Nephron (organoid): Measurements from ENCODE around the gene DNM1.

Source experiments
- H3K27ac Mint-ChIP-seq, 3 experiments: 2 replicates each; pipeline ENCODE4 v1.8.0; 2020; ENCODE audit warnings: mixed read lengths in 3 of 3, mild to moderate bottlenecking in 2 of 3, moderate library complexity in 1 of 3
- H3K27me3 Mint-ChIP-seq: 2 replicates; pipeline ENCODE4 v1.8.0; 2021; ENCODE audit warnings: low read depth, mild to moderate bottlenecking, moderate library complexity, mixed read lengths
- H3K36me3 Mint-ChIP-seq: 2 replicates; pipeline ENCODE4 v1.8.0; 2020; ENCODE audit warnings: low read depth, mixed read lengths
- H3K4me1 Mint-ChIP-seq: 2 replicates; pipeline ENCODE4 v1.8.0; 2020; ENCODE audit warnings: mixed read lengths
- H3K4me3 Mint-ChIP-seq, 3 experiments: 2 replicates each; pipeline ENCODE4 v1.8.0; 2020; ENCODE audit warnings: mild to moderate bottlenecking in 3 of 3, mixed read lengths in 3 of 3, moderate library complexity in 2 of 3
- H3K9me3 Mint-ChIP-seq: 2 replicates; pipeline ENCODE4 v1.8.0; 2020; ENCODE audit warnings: mixed read lengths
- TF ChIP-seq, protein P1 (sequence below), 3 experiments: fragments of 200-600 bp; sonication (generic); IDR thresholded peaks; one replicate each; pipeline ENCODE4 v1.5.0; 2021; ENCODE audit warnings: antibody characterized with exemption in 3 of 3; ENCODE audit not compliant: unreplicated experiment in 3 of 3

DNM1 gene

GRCh38 chr9:128218172-128218517, 15.0 kb downstream of the DNM1 start:
- Mint-ChIP-seq H3K27ac (peak overlapping the region; percentile 59 to 86 (median 70)), H3K4me1 (peaks cover 24% of the 10 kb centered on the region), H3K4me3 (peak overlapping the region; percentile 66 to 83 (median 70)), H3K36me3 (peaks cover 32% of the 10 kb centered on the region), H3K27me3 (peaks cover 4% of the 10 kb centered on the region), H3K9me3 (no peaks in the 10 kb centered on the region)
- TF ChIP-seq, protein P1, sequence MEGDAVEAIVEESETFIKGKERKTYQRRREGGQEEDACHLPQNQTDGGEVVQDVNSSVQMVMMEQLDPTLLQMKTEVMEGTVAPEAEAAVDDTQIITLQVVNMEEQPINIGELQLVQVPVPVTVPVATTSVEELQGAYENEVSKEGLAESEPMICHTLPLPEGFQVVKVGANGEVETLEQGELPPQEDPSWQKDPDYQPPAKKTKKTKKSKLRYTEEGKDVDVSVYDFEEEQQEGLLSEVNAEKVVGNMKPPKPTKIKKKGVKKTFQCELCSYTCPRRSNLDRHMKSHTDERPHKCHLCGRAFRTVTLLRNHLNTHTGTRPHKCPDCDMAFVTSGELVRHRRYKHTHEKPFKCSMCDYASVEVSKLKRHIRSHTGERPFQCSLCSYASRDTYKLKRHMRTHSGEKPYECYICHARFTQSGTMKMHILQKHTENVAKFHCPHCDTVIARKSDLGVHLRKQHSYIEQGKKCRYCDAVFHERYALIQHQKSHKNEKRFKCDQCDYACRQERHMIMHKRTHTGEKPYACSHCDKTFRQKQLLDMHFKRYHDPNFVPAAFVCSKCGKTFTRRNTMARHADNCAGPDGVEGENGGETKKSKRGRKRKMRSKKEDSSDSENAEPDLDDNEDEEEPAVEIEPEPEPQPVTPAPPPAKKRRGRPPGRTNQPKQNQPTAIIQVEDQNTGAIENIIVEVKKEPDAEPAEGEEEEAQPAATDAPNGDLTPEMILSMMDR (IDR thresholded peaks at IDR 0.05; ENCODE audit: unreplicated experiment in 3 of 3), result no peak

GRCh38 chr9:128218518-128219389, 15.6 kb downstream of the DNM1 start:
- peak overlapping the region; percentile 66 to 83 (median 70) for H3K4me3 Mint-ChIP-seq
- H3K4me1 Mint-ChIP-seq, result peaks cover 24% of the 10 kb centered on the region
- H3K27ac Mint-ChIP-seq, result peak overlapping the region; percentile 59 to 86 (median 70)
- H3K36me3 Mint-ChIP-seq, result peaks cover 37% of the 10 kb centered on the region
- peaks cover 4% of the 10 kb centered on the region for H3K27me3 Mint-ChIP-seq
- H3K9me3 Mint-ChIP-seq, result no peaks in the 10 kb centered on the region
- TF ChIP-seq, protein P1 (IDR thresholded peaks at IDR 0.05; ENCODE audit: unreplicated experiment in 3 of 3), result no peak

DNA sequence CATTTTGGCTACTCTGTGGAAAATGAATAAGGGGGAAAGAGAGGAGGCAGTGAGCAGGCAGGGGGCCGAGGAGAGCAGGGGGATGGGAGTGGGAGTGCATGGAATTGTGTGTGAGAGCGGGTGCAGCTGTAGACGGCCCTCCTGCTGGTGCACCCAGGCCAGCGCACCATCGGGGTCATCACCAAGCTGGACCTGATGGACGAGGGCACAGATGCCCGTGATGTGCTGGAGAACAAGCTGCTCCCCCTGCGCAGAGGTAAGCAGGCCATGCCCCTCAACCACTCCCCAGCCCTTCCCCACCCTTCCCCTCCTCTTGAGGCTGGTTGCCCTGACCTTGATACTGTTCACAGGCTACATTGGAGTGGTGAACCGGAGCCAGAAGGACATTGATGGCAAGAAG, 16.7 kb downstream of the DNM1 start:
- Mint-ChIP-seq H3K9me3 (no peaks in the 10 kb centered on the region), H3K27me3 (peaks cover 4% of the 10 kb centered on the region), H3K27ac (no peak overlapping the region), H3K4me3 (no peak overlapping the region), H3K4me1 (peaks cover 24% of the 10 kb centered on the region), H3K36me3 (peaks cover 39% of the 10 kb centered on the region)
- TF ChIP-seq, protein P1 (IDR thresholded peaks at IDR 0.05; ENCODE audit: unreplicated experiment in 3 of 3), result no peak

DNA sequence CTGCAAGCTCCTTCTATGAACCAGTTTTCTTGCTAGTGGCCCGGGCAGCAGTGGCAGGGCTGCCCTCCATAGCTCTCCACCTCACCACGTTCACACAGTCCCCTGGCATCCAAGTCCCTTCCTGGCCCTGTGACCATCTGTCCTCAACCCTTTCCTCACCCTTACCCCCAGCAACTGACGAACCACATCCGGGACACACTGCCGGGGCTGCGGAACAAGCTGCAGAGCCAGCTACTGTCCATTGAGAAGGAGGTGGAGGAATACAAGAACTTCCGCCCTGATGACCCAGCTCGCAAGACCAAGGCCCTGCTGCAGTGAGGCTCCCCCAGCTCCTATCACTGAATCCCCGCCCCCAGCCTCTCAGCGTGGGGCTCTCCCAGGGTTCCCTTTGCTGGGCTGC, 18.8 kb downstream of the DNM1 start:
- TF ChIP-seq, protein P1 (IDR thresholded peaks at IDR 0.05; ENCODE audit: unreplicated experiment in 3 of 3), result no peak

GRCh38 chr9:128222880-128223670, 19.9 kb downstream of the DNM1 start:
- peaks cover 56% of the 10 kb centered on the region for H3K36me3 Mint-ChIP-seq
- no peak overlapping the region for H3K27ac Mint-ChIP-seq
- no peaks in the 10 kb centered on the region for H3K9me3 Mint-ChIP-seq
- H3K27me3 Mint-ChIP-seq, result peaks cover 4% of the 10 kb centered on the region
- no peak overlapping the region for H3K4me3 Mint-ChIP-seq
- TF ChIP-seq, protein P1 (IDR thresholded peaks at IDR 0.05; ENCODE audit: unreplicated experiment in 3 of 3), result no peak
- peaks cover 11% of the 10 kb centered on the region for H3K4me1 Mint-ChIP-seq

More for the DNA sequence above, 18.8 kb downstream of the DNM1 start:
- no peak overlapping the region for H3K4me3 Mint-ChIP-seq
- peaks cover 4% of the 10 kb centered on the region for H3K27me3 Mint-ChIP-seq
- no peaks in the 10 kb centered on the region for H3K9me3 Mint-ChIP-seq
- H3K27ac Mint-ChIP-seq, result no peak overlapping the region
- peaks cover 53% of the 10 kb centered on the region for H3K36me3 Mint-ChIP-seq
- peaks cover 13% of the 10 kb centered on the region for H3K4me1 Mint-ChIP-seq
